NOMO-1 treated with dmso at 0.1 percent for 144 hours (cell line): Measurements from ENCODE around the gene SCAPER.
"Not testable (repeated sequence)": the region's sequence is repeated elsewhere in the genome, so short reads cannot be mapped to it uniquely, and the experiment has no call there.

Experiments
- DNase-seq: peaks from one replicate; lab custom pipeline; 2025; ENCODE audit not compliant: unreplicated experiment; lab: John Stamatoyannopoulos, UW

The SCAPER gene

GRCh38 chr15:76864586-76864985, 40.6 kb downstream of the SCAPER start:
- no peak for DNase-seq

GRCh38 chr15:76863693-76864092, 41.4 kb downstream of the SCAPER start:
- DNase-seq: no peak

- no peak for DNase-seq
Measured at GRCh38 chr15:76863123-76863522, 42.0 kb downstream of the SCAPER start.

- no peak for DNase-seq
Measured at GRCh38 chr15:76861815-76862397, 43.2 kb downstream of the SCAPER start.

- no peak for DNase-seq
Measured at GRCh38 chr15:76860201-76860600, 44.9 kb downstream of the SCAPER start.

GRCh38 chr15:76850367-76850766, 54.8 kb downstream of the SCAPER start:
- DNase-seq: not testable (repeated sequence)

- no peak for DNase-seq
Measured at GRCh38 chr15:76846782-76847181, 58.4 kb downstream of the SCAPER start.

- no peak for DNase-seq
Measured at GRCh38 chr15:76844096-76844495, 61.0 kb downstream of the SCAPER start.

- DNase-seq: no peak
Measured at GRCh38 chr15:76843269-76843668, 61.9 kb downstream of the SCAPER start.

GRCh38 chr15:76840830-76841460, 64.2 kb downstream of the SCAPER start:
- no peak for DNase-seq

GRCh38 chr15:76839173-76839572, 66.0 kb downstream of the SCAPER start:
- no peak for DNase-seq

- no peak for DNase-seq
Measured at GRCh38 chr15:76837474-76837873, 67.7 kb downstream of the SCAPER start.

- no peak for DNase-seq
Measured at GRCh38 chr15:76829939-76830338, 75.2 kb downstream of the SCAPER start.

- no peak for DNase-seq
Measured at GRCh38 chr15:76823890-76824289, 81.2 kb downstream of the SCAPER start.

- no peak for DNase-seq
Measured at GRCh38 chr15:76823303-76823702, 81.8 kb downstream of the SCAPER start.

GRCh38 chr15:76818926-76819325, 86.2 kb downstream of the SCAPER start:
- not testable (repeated sequence) for DNase-seq

- DNase-seq: no peak
Measured at GRCh38 chr15:76815421-76815820, 89.7 kb downstream of the SCAPER start.

GRCh38 chr15:76812381-76812780, 92.8 kb downstream of the SCAPER start:
- no peak for DNase-seq

- no peak for DNase-seq
Measured at GRCh38 chr15:76809412-76810103, 95.6 kb downstream of the SCAPER start.

- no peak for DNase-seq
Measured at GRCh38 chr15:76803049-76803571, 102.0 kb downstream of the SCAPER start.

GRCh38 chr15:76802411-76802810, 102.7 kb downstream of the SCAPER start:
- DNase-seq: no peak

- DNase-seq: no peak
Measured at GRCh38 chr15:76799760-76800159, 105.4 kb downstream of the SCAPER start.
